NCI-H774 (cell line): ENCODE results near the gene OPN3.
A peak's percentile ranks its signal among the peaks of the same experiment; 100 is the strongest.

ENCODE experiments used
- DNase-seq: peaks from one replicate; lab custom pipeline; 2025; lab: John Stamatoyannopoulos, UW

Gene OPN3

DNA sequence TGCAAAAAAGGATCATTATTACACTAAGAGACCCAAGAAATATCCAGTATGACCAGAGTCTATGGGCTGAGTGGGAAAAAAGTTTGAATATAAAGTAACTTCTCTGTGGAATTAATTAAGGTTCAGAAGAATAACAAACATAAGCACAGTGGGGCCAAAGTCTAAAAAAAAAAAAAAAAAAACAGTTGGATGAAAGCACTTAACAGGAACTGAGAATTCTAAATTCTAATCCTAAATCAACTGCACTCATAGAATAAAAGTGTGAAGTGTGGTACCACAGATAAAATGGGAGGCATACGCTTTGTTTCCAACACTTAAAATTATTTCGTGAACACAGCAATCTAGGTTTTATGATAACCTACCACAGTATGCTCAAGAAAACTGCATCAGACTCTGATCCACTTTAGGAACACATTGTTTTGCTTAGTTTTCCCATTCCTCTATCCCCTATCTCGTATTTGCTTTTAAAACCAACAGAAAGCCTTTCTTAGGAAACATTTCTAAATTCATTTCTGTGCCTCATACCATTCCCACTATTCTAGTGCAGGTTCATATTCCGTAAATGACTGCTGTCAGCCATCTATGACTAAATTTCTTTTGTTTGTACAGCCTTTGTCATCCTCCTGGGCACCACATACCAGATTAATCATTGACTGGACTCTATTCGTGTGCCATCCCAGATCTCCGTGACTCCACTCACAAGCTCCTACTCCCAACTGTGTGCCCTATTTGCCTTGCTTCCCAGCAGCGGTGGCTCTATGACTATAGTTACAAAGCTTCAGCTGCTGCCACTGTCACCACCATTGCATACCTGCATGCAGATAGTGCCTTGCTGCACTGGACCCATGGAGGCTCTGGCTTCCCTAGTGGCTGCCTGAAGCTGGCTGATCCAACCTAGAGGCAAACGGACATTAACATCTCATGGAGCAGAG lies 24.9 kb downstream of the OPN3 start:
- DNase-seq, result no peak

GRCh38 chr1:241614572-241614971 lies 25.6 kb downstream of the OPN3 start:
- no peak for DNase-seq

DNA sequence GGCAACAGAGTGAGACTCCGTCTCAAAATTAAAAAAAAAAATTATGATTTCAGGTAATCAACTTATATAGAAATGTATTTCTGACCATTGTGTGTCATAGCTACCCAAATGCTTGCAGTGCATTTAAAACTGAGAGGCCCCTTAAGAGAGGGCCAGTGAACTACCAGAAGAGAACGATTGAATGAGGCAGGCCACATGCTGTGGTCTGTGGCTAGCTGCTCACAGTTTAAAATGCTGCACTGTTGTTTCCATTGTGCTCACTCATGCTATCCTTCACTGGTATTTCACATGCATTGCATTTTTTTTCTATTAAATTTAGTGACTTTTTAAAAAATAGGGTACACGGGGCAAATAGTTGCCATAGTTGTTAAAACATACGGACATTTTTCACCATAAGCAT lies 26.0 kb downstream of the OPN3 start:
- no peak for DNase-seq

DNA sequence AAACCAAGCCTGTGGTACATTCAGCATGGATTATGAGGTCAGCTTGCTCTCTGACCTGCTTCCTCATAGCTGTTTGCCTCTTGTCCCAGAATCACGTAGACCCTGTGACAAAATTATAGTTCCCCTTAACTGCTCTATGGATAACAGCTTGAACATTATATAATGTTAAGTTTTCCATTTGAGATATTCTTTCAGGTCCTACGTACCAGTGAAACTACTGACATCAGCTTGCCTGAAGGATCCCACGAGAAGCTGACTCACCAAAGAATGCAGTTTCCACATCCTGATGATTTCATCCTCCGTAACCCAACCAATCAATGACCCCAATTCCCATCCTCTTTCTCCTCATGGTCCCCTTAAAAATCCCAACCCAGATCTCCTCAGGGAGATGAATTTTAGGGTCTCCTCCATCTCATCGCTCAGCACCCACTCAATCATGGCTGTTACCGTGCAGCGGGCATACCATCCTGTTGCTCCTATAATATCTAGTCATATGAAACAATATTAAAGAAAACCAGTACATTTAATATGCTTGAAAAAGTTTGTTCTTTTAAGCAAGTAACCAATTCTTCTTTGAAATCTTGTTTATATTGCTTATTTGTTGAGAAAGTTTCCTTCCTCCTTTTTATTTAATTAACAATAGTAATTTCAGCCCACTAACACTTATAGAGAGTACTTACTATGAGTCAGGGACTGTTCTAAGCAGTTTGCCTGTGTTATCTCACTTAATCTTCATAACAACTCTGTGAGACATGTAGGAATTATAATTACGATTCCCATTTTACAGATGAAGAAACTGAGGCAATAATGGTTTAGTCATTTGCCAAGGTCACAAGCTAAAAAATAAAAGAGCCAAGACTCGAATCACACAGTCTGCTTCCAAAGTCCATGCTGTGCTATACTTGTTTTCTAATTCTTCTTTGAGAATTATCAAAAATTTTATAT lies 27.4 kb downstream of the OPN3 start:
- DNase-seq, result no peak

- no peak for DNase-seq
Measured at GRCh38 chr1:241611736-241612135, 28.4 kb downstream of the OPN3 start.

GRCh38 chr1:241611063-241611462 lies 29.1 kb downstream of the OPN3 start:
- DNase-seq, result peak; percentile 79

DNA sequence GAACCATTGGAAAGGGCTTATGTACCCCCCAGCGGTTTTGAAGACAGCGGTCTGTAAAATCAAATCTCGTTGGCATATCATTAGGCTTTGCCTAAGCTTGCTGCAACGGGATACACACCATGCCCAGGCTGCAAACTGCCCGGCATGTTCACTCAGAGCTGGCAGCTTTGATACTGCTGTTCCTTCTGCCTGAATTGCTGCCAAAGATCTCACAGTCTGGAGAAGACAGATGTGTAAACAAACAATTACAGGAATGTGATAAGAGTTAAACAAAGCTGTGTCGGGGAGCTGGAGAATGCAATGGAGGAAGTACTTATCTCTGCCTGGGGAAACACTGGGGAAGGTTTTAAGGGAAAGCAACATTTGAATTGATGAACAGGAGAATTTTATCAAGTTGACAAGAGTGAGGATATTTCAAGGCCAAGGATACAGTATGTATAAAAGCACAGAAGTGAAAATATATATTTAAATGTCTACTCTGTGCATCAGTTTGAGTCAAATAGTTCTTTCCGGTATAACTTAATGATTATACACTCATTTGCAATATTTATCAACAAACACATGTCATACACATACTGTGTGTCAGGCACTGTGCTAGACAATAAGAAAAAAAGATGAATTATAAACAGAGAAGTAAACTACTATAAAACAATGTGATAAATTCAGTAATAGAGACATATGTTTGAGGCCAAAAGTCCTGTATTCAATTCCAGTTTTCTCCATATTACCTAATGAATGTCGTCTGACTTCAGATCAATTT lies 29.9 kb downstream of the OPN3 start:
- peak; percentile 25 for DNase-seq

DNA sequence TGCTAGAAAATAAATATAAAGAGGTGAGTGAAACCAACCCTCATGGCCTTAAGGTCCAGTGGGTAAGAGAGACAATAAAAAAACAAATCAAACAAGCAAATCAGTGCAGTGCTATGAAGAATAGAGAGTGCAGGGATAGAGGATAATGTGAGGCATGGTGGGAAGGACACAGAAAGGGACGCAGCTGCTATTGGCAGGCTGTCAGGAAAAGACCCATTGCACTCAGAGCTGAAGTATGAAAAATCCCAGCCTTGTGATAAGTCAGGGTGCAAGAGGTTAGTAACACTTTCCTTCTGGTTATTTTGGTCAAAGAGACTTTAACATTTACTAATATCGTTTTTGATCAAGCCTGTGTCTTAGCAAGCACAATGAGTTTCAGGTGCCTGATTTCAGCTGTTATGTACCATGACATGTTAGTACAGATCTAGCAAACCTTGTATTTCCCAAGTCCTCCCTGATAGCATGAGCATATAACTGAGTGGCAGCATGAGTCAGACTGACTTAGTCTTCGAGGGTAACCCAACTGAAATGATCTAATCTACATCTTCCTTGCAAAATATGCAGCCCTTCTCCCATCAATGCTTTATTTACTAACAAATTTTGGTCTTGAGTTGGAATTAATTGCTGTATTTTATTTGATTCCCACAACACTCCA lies 31.7 kb downstream of the OPN3 start:
- DNase-seq, result no peak

GRCh38 chr1:241607497-241607896 lies 32.7 kb downstream of the OPN3 start:
- DNase-seq, result no peak

GRCh38 chr1:241606544-241606943 lies 33.6 kb downstream of the OPN3 start:
- no peak for DNase-seq

GRCh38 chr1:241605146-241605805 lies 34.9 kb downstream of the OPN3 start:
- DNase-seq, result no peak

DNA sequence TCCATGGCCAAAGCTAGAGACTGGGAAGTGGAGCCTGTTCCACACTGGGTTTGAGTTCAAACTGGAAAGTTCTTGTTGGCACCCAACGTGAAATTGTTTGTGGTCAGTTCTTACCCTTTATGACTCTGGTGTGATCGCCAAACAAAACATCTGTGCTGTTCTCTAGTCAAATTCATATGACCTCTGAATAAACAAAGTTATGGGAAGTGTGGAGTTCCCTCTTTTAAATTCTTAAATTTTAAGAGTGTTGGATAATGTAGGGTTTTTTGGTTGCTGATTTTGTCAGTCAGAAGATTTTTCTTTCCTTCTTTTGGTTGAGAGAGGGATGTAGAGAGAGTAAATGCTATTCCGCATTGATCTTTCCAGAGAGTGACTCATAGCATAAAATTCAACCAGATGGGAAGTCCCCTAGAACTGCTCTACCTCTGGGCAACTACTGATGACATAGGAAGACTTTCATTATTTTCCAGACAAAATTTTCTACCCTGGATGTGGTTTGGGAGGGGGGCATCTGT lies 36.4 kb downstream of the OPN3 start:
- no peak for DNase-seq

DNA sequence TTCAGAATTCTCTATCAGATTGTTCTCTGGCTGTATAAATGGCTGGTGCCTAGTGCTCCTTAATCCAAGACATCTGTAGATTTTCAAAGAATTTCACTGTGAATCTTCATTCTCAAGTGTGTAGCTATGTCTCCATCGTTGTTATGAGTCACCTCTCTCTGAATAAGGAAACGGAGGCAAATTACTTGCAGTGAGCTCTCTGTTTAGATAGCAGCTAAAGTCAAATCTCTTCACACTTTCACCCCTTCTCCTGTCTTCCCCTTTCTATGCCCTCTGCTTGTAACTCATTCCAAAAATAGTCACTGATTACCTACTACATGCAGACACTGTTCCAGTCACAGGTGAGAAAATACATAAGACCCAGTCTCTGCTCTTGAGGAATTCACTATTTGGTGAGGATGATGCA lies 39.7 kb downstream of the OPN3 start:
- DNase-seq, result no peak

DNA sequence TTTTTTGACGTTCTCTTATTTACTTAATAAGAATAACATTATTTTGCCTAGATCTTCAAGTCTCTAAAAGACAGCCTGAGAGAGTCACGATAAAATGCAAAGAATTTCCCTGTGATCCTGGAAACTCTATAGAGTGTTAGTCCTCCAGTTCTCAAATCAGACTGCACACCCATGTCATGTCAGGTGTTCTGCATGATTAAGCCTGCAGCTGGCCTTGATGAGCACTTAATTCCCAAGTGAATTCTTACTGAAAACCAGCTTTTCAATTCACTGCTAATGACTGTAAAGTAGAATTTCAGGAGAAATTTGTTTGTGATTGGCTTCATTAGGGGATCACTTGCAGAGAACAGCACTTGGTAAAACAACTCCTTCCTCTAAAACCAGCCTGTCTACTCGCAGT lies 41.9 kb downstream of the OPN3 start:
- no peak for DNase-seq

GRCh38 chr1:241596633-241597032 lies 43.5 kb downstream of the OPN3 start:
- no peak for DNase-seq

DNA sequence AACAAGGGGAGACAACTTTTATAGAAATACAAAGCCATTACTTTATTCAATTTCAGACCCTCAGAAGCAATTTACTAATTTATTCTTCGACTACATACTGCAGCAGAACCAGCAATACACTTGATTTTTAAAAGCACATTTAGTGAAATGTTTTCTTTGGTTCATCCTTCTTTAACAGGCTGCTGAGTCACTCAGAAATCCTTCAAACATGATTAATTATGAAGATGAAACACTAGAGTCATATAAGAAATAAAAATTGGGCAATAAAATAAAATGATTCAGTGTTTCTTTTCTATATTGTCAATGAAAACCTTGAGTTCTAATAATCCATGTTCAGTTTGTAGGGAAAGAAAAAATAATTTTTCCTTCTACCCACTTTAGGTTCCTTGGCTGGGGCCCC lies 47.0 kb downstream of the OPN3 start:
- no peak for DNase-seq

GRCh38 chr1:241592273-241592958 lies 47.8 kb downstream of the OPN3 start:
- no peak for DNase-seq

DNA sequence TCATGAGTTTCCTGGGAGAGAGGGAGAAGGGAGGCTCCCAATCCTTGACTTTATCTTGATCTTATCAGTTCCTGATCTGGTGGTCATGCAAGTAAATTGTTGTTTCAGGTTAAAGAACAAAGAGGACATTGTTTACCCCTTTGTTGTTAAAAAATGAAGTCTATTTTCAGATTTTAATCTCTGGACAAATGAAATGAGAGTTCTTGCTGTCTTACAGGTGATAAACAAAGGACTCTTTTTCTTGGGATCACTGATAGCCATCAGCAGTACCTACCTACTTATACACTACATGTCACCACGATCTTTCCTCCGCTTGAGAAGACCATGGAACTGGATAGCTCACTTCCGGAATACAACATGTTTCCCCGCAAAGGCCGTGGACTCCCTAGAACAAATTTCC lies 48.4 kb downstream of the OPN3 start:
- DNase-seq, result no peak

- DNase-seq, result no peak
Measured at GRCh38 chr1:241591317-241591716, 48.9 kb downstream of the OPN3 start.

GRCh38 chr1:241590719-241591118 lies 49.5 kb downstream of the OPN3 start:
- no peak for DNase-seq
